Activated effector memory CD4-positive, alpha-beta T cell treated with Interleukin-2 at 50 U/mL for 16 hours (primary cell): ENCODE measurements around the gene ZNF383.
A peak's percentile ranks its signal among the peaks of the same experiment; 100 is the strongest.
"Not testable (repeated sequence)": the region's sequence is repeated elsewhere in the genome, so short reads cannot be mapped to it uniquely, and the experiment has no call there.

ENCODE experiments used
- DNase-seq: peaks from one replicate; pipeline ENCODE4 v3.0.0-alpha.2; 2020

ZNF383 gene

GRCh38 chr19:37217775-37218591 lies at the start of gene ZNF383:
TSS of gene ZNF383 (plus strand) at chr19:37218214. CDS start at chr19:37230454, 12,240 bp downstream.
- DNase-seq, result peak; percentile 81

- DNase-seq, result peak; percentile 85
Observed at GRCh38 chr19:37172368-37173366, 45.3 kb upstream of the ZNF383 start, which contains the start of gene ZNF585A. TSS of gene ZNF585A (minus strand) at chr19:37172695. CDS start at chr19:37169910, 2,785 bp downstream.

- DNase-seq, result not testable (repeated sequence)
Observed at GRCh38 chr19:37186071-37186470, 31.9 kb upstream of the ZNF383 start.

DNA sequence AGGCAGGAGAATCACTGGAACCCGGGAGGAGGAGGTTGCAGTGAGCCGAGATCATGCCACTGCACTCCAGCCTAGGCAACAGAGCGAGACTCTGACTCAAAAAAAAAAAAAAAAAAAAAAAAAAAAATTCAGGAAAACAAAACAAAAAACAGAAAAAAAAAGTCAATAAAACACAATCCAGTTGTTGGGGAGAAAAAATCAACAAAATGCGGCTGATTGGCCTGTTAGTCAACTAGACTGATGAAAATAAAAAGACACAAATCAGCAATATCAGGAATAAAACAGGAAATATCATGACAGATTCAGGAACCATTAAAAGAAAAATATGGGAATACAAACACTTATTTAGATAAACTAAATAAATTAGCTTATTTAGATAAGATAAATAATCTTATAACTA lies 22.8 kb upstream of the ZNF383 start:
- not testable (repeated sequence) for DNase-seq

DNA sequence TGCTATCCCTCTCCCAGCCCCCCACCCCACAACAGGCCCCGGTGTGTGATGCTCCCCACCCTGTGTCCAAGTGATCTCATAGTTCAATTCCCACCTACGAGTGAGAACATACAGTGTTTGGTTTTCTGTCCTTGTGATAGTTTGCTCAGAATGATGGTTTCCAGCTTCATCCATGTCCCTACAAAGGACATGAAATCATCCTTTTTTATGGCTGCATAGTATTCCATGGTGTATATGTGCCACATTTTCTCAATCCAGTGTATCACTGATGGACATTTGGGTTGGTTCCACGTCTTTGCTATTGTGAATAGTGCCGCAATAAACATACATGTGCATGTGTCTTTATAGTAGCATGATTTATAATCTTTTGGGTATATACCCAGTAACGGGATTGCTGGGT lies 20.9 kb upstream of the ZNF383 start:
- not testable (repeated sequence) for DNase-seq

DNA sequence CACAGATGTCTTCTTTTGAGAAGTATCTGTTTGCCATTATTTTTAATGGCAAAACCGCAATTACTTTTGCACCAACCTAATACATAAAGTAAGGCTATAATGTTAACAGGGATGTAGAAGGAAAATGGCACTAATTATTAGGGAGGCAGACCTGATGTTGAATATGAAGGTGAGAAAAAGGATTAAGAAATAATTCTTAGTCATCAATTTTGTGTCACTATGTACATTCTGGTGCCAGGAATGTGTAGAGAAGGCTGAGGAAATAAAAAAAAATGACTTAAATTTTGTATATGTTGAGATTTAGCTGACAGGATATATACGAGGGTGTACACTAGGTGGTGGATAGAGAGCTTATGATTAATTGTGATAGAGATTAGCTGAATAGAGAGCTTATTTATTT lies 20.2 kb upstream of the ZNF383 start:
- DNase-seq, result no peak

DNA sequence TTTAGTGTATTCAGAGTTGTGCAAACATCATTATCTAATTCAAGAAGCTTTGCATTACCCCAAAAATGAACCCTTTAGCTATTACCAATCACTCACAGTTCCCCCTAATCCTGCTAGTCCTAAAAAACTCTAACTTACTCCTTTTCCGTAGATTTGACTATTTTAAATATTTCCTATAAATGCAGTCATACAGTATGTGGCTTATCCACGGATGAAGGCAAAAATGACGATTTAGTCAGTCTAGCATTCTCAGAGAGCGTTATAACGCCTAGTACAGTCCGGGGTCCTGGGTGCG lies 587 bp upstream of the ZNF383 start:
- DNase-seq, result no peak

DNA sequence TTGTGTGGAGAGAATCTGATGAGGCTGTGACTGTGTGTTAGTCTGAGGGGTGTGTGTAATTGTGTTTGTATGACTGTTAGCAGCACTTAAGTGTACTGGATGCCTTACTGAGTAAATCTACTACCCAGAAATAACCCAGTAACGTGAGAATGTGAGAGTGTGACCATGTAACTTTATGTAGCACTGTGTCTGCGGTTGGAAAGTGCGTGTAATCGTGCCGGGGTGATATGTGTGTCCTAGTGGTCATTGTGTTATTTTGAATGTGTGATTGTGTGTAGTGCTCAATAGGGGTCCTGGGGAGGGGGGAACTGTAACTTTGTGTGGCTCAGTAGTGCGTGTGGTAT lies 550 bp downstream of the ZNF383 start:
- DNase-seq, result no peak

- no peak for DNase-seq
Observed at GRCh38 chr19:37220383-37220782, 2.4 kb downstream of the ZNF383 start.

DNA sequence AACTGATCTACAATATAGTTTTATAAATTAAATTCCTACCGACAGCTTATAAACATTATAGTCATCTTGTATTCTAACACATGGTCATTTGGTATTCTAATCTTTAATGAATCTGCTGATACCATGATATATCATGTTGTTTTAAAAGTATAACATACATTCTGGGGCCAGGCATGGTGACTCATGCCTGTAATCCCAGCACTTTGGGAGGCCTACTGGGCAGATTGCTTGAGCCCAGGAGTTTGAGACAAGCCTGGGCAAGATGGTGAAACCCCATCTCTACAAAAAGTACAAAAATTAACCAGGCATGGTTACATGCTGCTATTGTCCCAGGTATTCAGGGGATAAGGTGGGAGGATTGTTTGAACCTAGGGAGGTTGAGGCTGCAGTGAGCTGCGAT lies 3.1 kb downstream of the ZNF383 start:
- DNase-seq, result no peak

DNA sequence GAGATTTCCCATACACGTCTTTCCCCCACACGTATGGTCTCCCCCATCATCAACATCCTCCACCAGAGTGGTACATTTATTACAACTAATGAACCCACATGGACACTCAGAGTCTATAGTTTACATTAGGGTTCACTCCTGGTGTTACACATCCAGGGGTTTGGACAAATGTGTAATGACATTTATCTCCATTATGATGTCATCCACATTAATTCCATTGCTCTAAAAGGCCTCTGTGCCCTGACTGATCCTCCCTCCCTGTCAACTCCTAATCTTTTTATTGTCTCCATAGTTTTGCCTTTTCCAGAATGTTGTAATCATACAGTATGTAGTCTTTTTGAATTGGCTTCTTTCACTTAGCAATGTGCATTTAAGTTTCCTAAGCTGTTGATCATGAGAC lies 8.2 kb downstream of the ZNF383 start:
- no peak for DNase-seq

DNA sequence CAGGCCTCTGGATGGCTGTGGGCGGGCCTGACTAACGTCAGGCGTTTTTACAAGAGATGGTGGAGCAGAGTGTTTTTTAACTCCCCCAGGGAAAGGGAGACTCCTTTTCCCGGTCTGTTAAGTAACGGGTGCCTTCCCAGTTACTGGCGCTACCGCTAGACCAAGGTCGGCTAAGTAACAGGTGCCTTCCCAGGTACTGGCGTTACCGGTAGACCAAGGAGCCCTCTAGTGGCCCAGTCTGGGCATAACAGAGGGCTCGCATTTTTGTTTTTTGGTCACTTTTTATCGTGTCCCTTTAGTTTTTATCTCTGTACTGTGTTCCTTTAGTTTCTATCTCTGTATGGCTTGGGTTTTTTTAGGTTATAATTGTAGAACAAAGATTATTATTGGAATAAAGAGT lies 10.0 kb downstream of the ZNF383 start:
- no peak for DNase-seq

DNA sequence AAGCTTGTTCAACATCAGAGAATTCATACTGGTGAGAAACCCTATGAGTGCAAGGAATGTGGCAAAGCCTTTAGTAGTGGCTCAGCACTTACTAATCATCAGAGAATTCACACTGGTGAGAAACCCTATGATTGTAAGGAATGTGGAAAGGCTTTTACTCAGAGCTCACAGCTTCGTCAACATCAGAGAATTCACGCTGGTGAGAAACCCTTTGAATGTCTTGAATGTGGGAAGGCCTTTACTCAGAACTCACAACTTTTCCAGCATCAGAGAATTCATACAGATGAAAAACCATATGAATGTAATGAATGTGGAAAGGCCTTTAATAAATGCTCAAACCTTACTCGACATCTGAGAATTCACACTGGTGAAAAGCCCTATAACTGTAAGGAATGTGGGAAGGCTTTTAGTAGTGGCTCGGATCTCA lies 25.2 kb downstream of the ZNF383 start:
- DNase-seq, result no peak

GRCh38 chr19:37251308-37252229 lies 33.6 kb downstream of the ZNF383 start:
- peak; percentile 32 for DNase-seq

- DNase-seq, result not testable (repeated sequence)
Observed at GRCh38 chr19:37263028-37263427, 45.0 kb downstream of the ZNF383 start.

- not testable (repeated sequence) for DNase-seq
Observed at GRCh38 chr19:37267005-37267404, 49.0 kb downstream of the ZNF383 start.

GRCh38 chr19:37267755-37268154 lies 49.7 kb downstream of the ZNF383 start:
- DNase-seq, result not testable (repeated sequence)

DNA sequence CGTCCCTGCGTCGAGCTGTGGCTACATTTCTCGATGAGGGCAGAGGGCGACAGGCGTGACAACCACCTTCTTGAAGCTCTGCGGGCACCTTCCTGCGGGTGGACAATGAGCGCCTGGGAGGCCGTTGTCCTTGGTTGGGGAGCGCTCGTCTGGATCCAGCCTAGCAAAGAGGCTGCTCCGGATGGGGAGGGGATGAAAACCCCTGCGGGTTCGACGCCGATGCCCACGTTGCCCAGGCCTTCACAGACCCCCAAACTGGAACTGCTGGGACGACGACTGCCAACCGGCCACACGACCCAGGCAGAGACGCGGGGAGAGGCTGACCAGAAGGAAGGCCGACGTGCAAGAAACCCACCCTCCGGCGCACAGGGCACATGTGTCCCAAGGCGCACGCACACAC lies 62.6 kb downstream of the ZNF383 start:
- not testable (repeated sequence) for DNase-seq

- not testable (repeated sequence) for DNase-seq
Observed at GRCh38 chr19:37284020-37284419, 66.0 kb downstream of the ZNF383 start.

DNA sequence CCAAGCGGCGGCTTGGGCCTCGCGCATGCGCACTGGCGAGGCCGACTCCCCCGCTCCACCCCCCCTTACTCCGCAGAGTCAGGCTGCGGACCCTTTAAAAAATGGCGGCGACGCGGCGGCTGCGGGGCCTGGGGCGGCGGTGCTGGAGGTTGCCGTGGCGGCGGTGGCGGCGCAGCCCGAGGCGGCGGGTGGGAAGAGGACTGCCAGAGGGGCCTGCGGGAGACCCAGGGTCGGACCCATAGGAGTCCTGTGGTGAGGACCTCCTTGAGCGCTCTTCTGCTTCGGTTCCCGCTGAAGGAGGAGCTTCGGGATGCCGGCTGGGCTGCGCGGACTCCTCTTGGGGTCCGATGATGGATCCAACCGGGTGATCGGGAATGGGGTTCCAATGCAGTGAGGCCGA lies 71.2 kb downstream of the ZNF383 start:
- not testable (repeated sequence) for DNase-seq

- not testable (repeated sequence) for DNase-seq
Observed at GRCh38 chr19:37292998-37293939, 75.3 kb downstream of the ZNF383 start.
